MV-4-11 (cell line): Measurements from ENCODE around the gene HOXA11.

Experiments used
- DNase-seq: peaks from one replicate; lab custom pipeline; 2025; lab: John Stamatoyannopoulos, UW

HOXA11 gene

GRCh38 chr7:27147199-27148030 is 37.6 kb downstream of the HOXA11 start, which contains the start of gene HOXA6:
HOXA6 (minus strand) TSS chr7:27147774; CDS start chr7:27147749, 25 bp downstream.
- no peak for DNase-seq

GRCh38 chr7:27146491-27147198 is 38.4 kb downstream of the HOXA11 start:
- DNase-seq: no peak

- DNase-seq: no peak
Measured at GRCh38 chr7:27145914-27146412, 39.1 kb downstream of the HOXA11 start.

GRCh38 chr7:27145165-27145913 is 39.7 kb downstream of the HOXA11 start:
- DNase-seq: no peak

GRCh38 chr7:27144781-27145164 is 40.3 kb downstream of the HOXA11 start:
- DNase-seq: no peak

GRCh38 chr7:27143950-27144780 is 40.9 kb downstream of the HOXA11 start:
- no peak for DNase-seq

- DNase-seq: peak; percentile 75
Measured at GRCh38 chr7:27143023-27143949, 41.7 kb downstream of the HOXA11 start, which contains the start of gene HOXA5. HOXA5 (minus strand) TSS chr7:27143681; CDS start chr7:27143607, 74 bp downstream.

- DNase-seq: no peak
Measured at GRCh38 chr7:27142580-27143022, 42.4 kb downstream of the HOXA11 start.

- no peak for DNase-seq
Measured at GRCh38 chr7:27141923-27142579, 43.0 kb downstream of the HOXA11 start.

GRCh38 chr7:27141137-27141922 is 43.7 kb downstream of the HOXA11 start:
- no peak for DNase-seq

- DNase-seq: no peak
Measured at GRCh38 chr7:27140126-27140857, 44.7 kb downstream of the HOXA11 start.

GRCh38 chr7:27139334-27140125 is 45.5 kb downstream of the HOXA11 start:
- no peak for DNase-seq

- DNase-seq: no peak
Measured at GRCh38 chr7:27138985-27139333, 46.1 kb downstream of the HOXA11 start.

- no peak for DNase-seq
Measured at GRCh38 chr7:27138472-27138871, 46.6 kb downstream of the HOXA11 start.

- no peak for DNase-seq
Measured at GRCh38 chr7:27137640-27138315, 47.3 kb downstream of the HOXA11 start.

GRCh38 chr7:27134392-27134791 is 50.6 kb downstream of the HOXA11 start:
- peak; percentile 65 for DNase-seq
